KOPT-K1 (cell line): ENCODE measurements around the gene MIDN.
"Not testable (repeated sequence)": the region's sequence is repeated elsewhere in the genome, so short reads cannot be mapped to it uniquely, and the experiment has no call there.

ENCODE experiments used
- H3K27ac ChIP-seq: fragments of 200-600 bp; sonication (generic); 2 replicates; pipeline ENCODE4 v1.5.1; 2016; ENCODE audit warnings: antibody characterized with exemption, mild to moderate bottlenecking, low read depth, low read length; ENCODE audit not compliant: poor library complexity, severe bottlenecking
- H3K36me3 ChIP-seq: fragments of 200-600 bp; sonication (generic); 2 replicates; pipeline ENCODE4 v1.5.1; 2017; ENCODE audit warnings: antibody characterized with exemption, mild to moderate bottlenecking, low read length, moderate library complexity; ENCODE audit not compliant: insufficient read depth
- H3K9me3 ChIP-seq: fragments of 200-600 bp; sonication (generic); 2 replicates; pipeline ENCODE4 v1.5.1; 2017; ENCODE audit warnings: antibody characterized with exemption, low read length, mild to moderate bottlenecking; ENCODE audit not compliant: insufficient read depth, poor library complexity, severe bottlenecking

MIDN gene

GRCh38 chr19:1245494-1246264 lies 2.7 kb upstream of the MIDN start:
- H3K9me3 ChIP-seq, result no peaks in the 10 kb centered on the region
- no peak overlapping the region for H3K27ac ChIP-seq
- 0 out of 2 replicates have a peak, but pooled peaks cover 10% of the 10 kb centered on the region for H3K36me3 ChIP-seq

GRCh38 chr19:1246265-1247087 lies 1.9 kb upstream of the MIDN start:
- not testable (repeated sequence) for H3K9me3 ChIP-seq, H3K27ac ChIP-seq
- H3K36me3 ChIP-seq, result 0 out of 2 replicates have a peak, but pooled peaks cover 10% of the 10 kb centered on the region

GRCh38 chr19:1247748-1248138 lies 640 bp upstream of the MIDN start:
- H3K27ac ChIP-seq, result no peak overlapping the region
- 0 out of 2 replicates have a peak, but pooled peaks cover 10% of the 10 kb centered on the region for H3K36me3 ChIP-seq
- no peaks in the 10 kb centered on the region for H3K9me3 ChIP-seq

GRCh38 chr19:1248786-1249297 lies 459 bp downstream of the MIDN start:
- H3K36me3 ChIP-seq, result peaks cover 12% of the 10 kb centered on the region
- H3K9me3 ChIP-seq, result no peaks in the 10 kb centered on the region
- H3K27ac ChIP-seq, result peak overlapping the region; percentile 76

GRCh38 chr19:1249298-1249989 lies 1.1 kb downstream of the MIDN start:
- no peaks in the 10 kb centered on the region for H3K9me3 ChIP-seq
- peaks cover 13% of the 10 kb centered on the region for H3K36me3 ChIP-seq
- peak overlapping the region; percentile 88 for H3K27ac ChIP-seq

- Histone ChIP-seq H3K36me3 (peaks cover 16% of the 10 kb centered on the region), H3K9me3 (no peaks in the 10 kb centered on the region), H3K27ac (peak overlapping the region; percentile 88)
Measured at GRCh38 chr19:1249990-1250436, 1.6 kb downstream of the MIDN start.

- peaks cover 22% of the 10 kb centered on the region for H3K36me3 ChIP-seq
- H3K9me3 ChIP-seq, result no peaks in the 10 kb centered on the region
- peak overlapping the region; percentile 88 for H3K27ac ChIP-seq
Measured at GRCh38 chr19:1250437-1251260, 2.3 kb downstream of the MIDN start.

- H3K36me3 ChIP-seq, result peaks cover 31% of the 10 kb centered on the region
- H3K27ac ChIP-seq, result peak overlapping the region; percentile 88
- H3K9me3 ChIP-seq, result no peaks in the 10 kb centered on the region
Measured at GRCh38 chr19:1251330-1252220, 3.2 kb downstream of the MIDN start.

GRCh38 chr19:1252221-1252820 lies 3.9 kb downstream of the MIDN start:
- Histone ChIP-seq H3K36me3 (peaks cover 39% of the 10 kb centered on the region), H3K9me3 (no peaks in the 10 kb centered on the region), H3K27ac (peak overlapping the region; percentile 88)

GRCh38 chr19:1252821-1253513 lies 4.6 kb downstream of the MIDN start:
- no peaks in the 10 kb centered on the region for H3K9me3 ChIP-seq
- H3K27ac ChIP-seq, result peak overlapping the region; percentile 88
- H3K36me3 ChIP-seq, result peaks cover 45% of the 10 kb centered on the region

GRCh38 chr19:1253514-1254080 lies 5.2 kb downstream of the MIDN start:
- peak overlapping the region; percentile 88 for H3K27ac ChIP-seq
- H3K9me3 ChIP-seq, result no peaks in the 10 kb centered on the region
- peaks cover 50% of the 10 kb centered on the region for H3K36me3 ChIP-seq

GRCh38 chr19:1254081-1254527 lies 5.7 kb downstream of the MIDN start:
- H3K27ac ChIP-seq, result peak overlapping the region; percentile 88
- H3K9me3 ChIP-seq, result no peaks in the 10 kb centered on the region
- peaks cover 50% of the 10 kb centered on the region for H3K36me3 ChIP-seq
